Left ventricle myocardium inferior (tissue), 1 donor: ENCODE results near the gene RAD51B. TPM values are rescaled to one million over a fixed set of nuclear protein-coding genes. Genes with fewer than 3 reads are reported as not detected.

Source experiments
- DNase-seq: peaks from one replicate; pipeline ENCODE4 v3.0.0-alpha.2; 2020
- H3K27ac ChIP-seq: fragments of 200-600 bp; replicated peaks from 2 replicates; pipeline ENCODE4 v1.8.0; 2021
- H3K27me3 ChIP-seq: fragments of 200-600 bp; 2 replicates; pipeline ENCODE4 v1.8.0; 2021; ENCODE audit warnings: low read depth
- H3K36me3 ChIP-seq: fragments of 200-600 bp; 2 replicates; pipeline ENCODE4 v1.8.0; 2021
- H3K4me1 ChIP-seq: fragments of 200-600 bp; 2 replicates; pipeline ENCODE4 v1.8.0; 2021
- H3K4me3 ChIP-seq: fragments of 200-600 bp; 2 replicates; pipeline ENCODE4 v1.8.0; 2021; ENCODE audit warnings: mild to moderate bottlenecking, moderate library complexity
- H3K9me3 ChIP-seq: fragments of 200-600 bp; replicated peaks from 2 replicates; pipeline ENCODE4 v1.8.0; 2021
- intact Hi-C: fragments of 100-400 bp; cut with micrococcal nuclease; formaldehyde crosslinking; loops from one replicate; pipeline ENCODE4 v1.11.0; 2022
- total RNA-seq: library from RNA; stranded (reverse); fragmentation: NEBNext Ultra II Directional; extraction: Animal tissue kit (Norgen Biotek cat#: 25700); gene quantifications from one replicate; pipeline ENCODE4 v1.2.1, GENCODE V29; 2021
- TF ChIP-seq, protein P1 (sequence below): fragments of 200-600 bp; IDR thresholded peaks from 2 replicates; pipeline ENCODE4 v1.8.0; 2021; ENCODE audit warnings: antibody characterized with exemption, mild to moderate bottlenecking, borderline replicate concordance
- donor health status: DM: no; HTN: yes; CAD: no; lungs with severe emphysema.

The RAD51B gene
- total RNA-seq, 1 donor from 2014 or later: 2.4 TPM

DNA sequence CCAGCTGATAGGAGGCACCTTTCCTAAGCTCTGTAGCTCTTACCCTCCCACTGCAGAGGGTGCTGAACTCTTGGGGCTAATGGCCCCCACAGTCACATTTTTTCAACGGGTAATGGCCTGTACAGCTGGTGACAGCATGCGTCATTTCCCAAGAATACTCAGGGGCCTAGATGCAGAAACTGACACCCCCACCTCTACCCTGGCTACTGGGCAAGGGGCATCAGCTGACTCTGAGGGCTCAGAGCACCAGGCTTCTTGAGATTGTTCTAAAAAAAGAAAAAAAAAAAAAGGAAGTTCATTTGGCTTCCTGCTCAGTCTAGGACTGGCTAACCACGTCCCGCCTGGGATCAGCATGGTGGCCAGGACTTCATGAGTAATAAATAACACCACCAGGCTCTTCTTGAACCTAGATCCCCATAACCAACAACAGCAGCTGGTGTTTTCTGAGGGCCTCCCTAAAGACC is 938.1 kb downstream of the RAD51B start:
- peaks cover 42% of the 10 kb centered on the region for H3K4me1 ChIP-seq
- no peak overlapping the region for H3K4me3 ChIP-seq
- TF ChIP-seq, protein P1, sequence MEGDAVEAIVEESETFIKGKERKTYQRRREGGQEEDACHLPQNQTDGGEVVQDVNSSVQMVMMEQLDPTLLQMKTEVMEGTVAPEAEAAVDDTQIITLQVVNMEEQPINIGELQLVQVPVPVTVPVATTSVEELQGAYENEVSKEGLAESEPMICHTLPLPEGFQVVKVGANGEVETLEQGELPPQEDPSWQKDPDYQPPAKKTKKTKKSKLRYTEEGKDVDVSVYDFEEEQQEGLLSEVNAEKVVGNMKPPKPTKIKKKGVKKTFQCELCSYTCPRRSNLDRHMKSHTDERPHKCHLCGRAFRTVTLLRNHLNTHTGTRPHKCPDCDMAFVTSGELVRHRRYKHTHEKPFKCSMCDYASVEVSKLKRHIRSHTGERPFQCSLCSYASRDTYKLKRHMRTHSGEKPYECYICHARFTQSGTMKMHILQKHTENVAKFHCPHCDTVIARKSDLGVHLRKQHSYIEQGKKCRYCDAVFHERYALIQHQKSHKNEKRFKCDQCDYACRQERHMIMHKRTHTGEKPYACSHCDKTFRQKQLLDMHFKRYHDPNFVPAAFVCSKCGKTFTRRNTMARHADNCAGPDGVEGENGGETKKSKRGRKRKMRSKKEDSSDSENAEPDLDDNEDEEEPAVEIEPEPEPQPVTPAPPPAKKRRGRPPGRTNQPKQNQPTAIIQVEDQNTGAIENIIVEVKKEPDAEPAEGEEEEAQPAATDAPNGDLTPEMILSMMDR: no peak
- no peaks in the 10 kb centered on the region for H3K9me3 ChIP-seq
- peak overlapping the region; percentile 40 for H3K27ac ChIP-seq
- DNase-seq: peak; percentile 27
- intact Hi-C loops: no loop called here
- no peaks in the 10 kb centered on the region for H3K36me3 ChIP-seq
- H3K27me3 ChIP-seq: no peaks in the 10 kb centered on the region

DNA sequence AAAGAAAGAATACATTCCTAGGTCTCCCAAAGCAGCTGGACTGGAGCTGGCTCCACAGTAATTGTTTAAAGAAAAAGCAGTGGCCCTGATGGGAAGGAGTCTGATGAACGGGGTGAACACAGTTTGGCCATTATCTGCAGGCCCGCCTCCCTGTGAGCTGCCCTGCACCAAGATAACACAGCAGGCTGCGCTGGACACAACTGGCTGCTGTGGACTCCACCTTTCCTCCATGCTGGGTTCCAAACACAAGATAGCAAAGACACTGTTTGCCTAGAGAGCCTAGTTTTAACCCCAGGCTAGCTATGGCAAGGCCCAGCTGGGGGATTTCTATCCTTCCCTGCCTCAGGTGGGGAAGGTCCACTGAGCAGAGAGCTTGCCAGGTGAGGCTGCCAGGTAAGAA is 938.7 kb downstream of the RAD51B start:
- Histone ChIP-seq H3K4me1 (peaks cover 48% of the 10 kb centered on the region), H3K27ac (peak overlapping the region; percentile 40), H3K27me3 (no peaks in the 10 kb centered on the region), H3K9me3 (no peaks in the 10 kb centered on the region), H3K36me3 (no peaks in the 10 kb centered on the region), H3K4me3 (no peak overlapping the region)
- no peak for DNase-seq
- intact Hi-C loops: no loop called here
- TF ChIP-seq, protein P1: no peak

DNA sequence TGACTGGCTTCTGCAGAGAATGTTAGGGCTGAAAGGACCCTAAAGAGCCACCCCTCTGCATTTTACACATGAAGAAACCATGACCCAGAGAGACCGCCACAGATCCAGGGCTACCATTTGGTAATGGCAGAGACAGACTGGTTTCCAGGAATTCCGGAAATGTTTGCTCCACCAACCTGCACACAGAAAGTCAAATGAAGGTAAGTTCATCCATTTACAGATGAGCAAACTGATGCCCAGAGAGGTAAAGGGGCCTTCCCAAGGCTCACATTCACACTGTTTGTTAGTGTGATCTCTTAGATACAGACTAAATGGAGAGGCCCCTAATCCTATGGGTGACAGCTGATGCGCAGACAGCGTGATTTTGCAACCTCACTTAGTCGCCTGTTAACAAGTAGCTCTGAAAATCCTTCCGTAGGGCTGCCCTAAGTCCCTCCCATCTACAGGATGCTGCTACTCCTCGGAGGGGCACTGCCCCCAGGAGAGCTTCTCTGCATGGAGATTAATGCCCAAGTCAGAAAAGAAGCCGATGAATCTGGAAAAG is 939.5 kb downstream of the RAD51B start:
- intact Hi-C loops: no loop called here
- DNase-seq: no peak
- H3K27ac ChIP-seq: no peak overlapping the region
- H3K36me3 ChIP-seq: no peaks in the 10 kb centered on the region
- H3K4me3 ChIP-seq: no peak overlapping the region
- TF ChIP-seq, protein P1: no peak
- H3K4me1 ChIP-seq: peaks cover 54% of the 10 kb centered on the region
- H3K9me3 ChIP-seq: no peaks in the 10 kb centered on the region
- H3K27me3 ChIP-seq: no peaks in the 10 kb centered on the region

DNA sequence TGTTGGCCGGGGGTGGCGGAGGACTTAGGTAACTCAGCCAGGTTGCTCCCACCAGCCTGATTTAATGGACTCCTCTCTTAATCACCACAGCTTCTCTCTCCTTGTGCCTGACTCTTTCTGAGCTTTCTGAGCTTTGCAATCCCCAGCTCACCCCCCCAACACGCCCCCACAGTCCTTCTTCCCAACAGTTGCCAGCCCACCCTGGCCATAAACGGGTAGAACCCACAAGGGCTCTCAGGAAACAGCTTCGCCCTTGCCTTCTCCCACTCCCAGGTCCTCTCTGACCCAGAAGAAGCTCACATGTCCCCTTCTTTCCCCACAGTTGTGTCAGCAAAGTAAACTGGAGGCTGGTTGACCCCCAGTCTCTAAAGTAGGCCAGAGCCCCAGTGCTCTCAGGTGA is 940.4 kb downstream of the RAD51B start:
- Histone ChIP-seq H3K4me3 (no peak overlapping the region), H3K27me3 (no peaks in the 10 kb centered on the region), H3K4me1 (peaks cover 54% of the 10 kb centered on the region), H3K36me3 (no peaks in the 10 kb centered on the region), H3K9me3 (no peaks in the 10 kb centered on the region), H3K27ac (no peak overlapping the region)
- TF ChIP-seq, protein P1: no peak
- intact Hi-C loops: no loop called here
- DNase-seq: no peak

DNA sequence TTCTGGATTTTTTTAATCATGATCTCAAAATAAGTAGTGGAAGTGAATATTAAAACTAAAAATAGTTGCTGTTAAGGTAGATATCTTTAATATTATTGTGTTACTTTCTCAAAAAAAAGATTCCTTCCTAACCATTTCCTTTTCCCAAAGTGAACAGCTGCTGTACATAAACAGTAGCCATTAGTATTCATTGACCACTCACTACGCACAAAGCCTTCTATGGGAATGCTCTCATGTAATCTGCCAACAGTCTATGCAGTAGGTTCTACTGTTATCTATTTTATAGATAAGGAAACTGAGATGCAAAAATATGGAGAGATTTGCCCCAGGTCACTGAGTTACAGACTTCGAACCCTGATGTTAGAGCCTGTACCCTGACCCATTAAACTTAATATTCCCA is 941.2 kb downstream of the RAD51B start:
- H3K4me3 ChIP-seq: no peak overlapping the region
- no peaks in the 10 kb centered on the region for H3K27me3 ChIP-seq
- no peaks in the 10 kb centered on the region for H3K36me3 ChIP-seq
- peaks cover 54% of the 10 kb centered on the region for H3K4me1 ChIP-seq
- H3K9me3 ChIP-seq: no peaks in the 10 kb centered on the region
- H3K27ac ChIP-seq: no peak overlapping the region
- TF ChIP-seq, protein P1: no peak
- intact Hi-C loops: no loop called here
- no peak for DNase-seq

DNA sequence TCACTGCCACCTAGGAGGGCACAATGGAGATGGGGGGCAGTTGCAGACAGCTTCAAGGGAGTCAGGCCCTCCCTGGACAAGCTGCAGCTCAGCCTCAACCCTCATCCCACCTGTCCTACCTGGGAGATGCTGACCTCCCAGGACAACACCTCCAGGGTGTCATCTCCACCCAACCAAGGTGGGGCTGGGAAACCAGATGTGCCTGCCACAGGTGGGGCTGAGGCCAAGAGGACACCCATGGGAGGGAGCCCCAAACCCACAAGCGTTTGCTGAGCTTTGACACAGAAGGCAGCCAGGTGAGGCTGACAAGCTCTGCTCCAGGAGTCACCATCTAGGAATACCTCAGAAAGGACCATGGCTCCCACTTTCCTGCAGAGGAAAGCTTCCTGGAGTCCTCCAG is 941.8 kb downstream of the RAD51B start:
- Histone ChIP-seq H3K4me3 (no peak overlapping the region), H3K36me3 (no peaks in the 10 kb centered on the region), H3K9me3 (no peaks in the 10 kb centered on the region), H3K4me1 (peaks cover 54% of the 10 kb centered on the region), H3K27me3 (no peaks in the 10 kb centered on the region), H3K27ac (peak overlapping the region; percentile 83)
- DNase-seq: no peak
- intact Hi-C loops: no loop called here
- TF ChIP-seq, protein P1: no peak
